OCI-LY1 (cell line): ENCODE data around the gene SORCS3.

Source experiments
- H2AFZ ChIP-seq: fragments of 200-600 bp; sonication (generic), shearing (Covaris generic); 2 replicates; pipeline ENCODE4 v1.6.0; 2014; ENCODE audit warnings: antibody characterized with exemption, mild to moderate bottlenecking, low read length
- H3F3A ChIP-seq: fragments of 200-600 bp; sonication (generic), shearing (Covaris generic); 2 replicates; pipeline ENCODE4 v1.6.0; 2014; ENCODE audit warnings: mild to moderate bottlenecking, antibody characterized with exemption, low read length, moderate library complexity; ENCODE audit not compliant: insufficient read depth
- H3K27ac ChIP-seq: fragments of 200-600 bp; sonication (generic); 2 replicates; pipeline ENCODE4 v1.5.1; 2014; ENCODE audit warnings: low read length, mixed run types, mild to moderate bottlenecking, low read depth; ENCODE audit not compliant: poor library complexity, severe bottlenecking
- H3K27me3 ChIP-seq: fragments of 200-600 bp; sonication (generic); 2 replicates; pipeline ENCODE4 v1.6.0; 2014; ENCODE audit warnings: antibody characterized with exemption, mild to moderate bottlenecking, low read length, moderate library complexity; ENCODE audit not compliant: insufficient read depth
- H3K36me3 ChIP-seq: fragments of 200-600 bp; sonication (generic); 2 replicates; pipeline ENCODE4 v1.6.1; 2014; ENCODE audit warnings: mild to moderate bottlenecking, antibody characterized with exemption, low read length, moderate library complexity, mixed read lengths; ENCODE audit not compliant: insufficient read depth
- H3K4me1 ChIP-seq: fragments of 200-600 bp; sonication (generic); 2 replicates; pipeline ENCODE4 v1.5.1; 2014; ENCODE audit warnings: mild to moderate bottlenecking, low read length, moderate library complexity; ENCODE audit not compliant: insufficient read depth, severe bottlenecking
- H3K4me2 ChIP-seq: fragments of 200-600 bp; sonication (generic), shearing (Covaris generic); 2 replicates; pipeline ENCODE4 v1.6.1; 2014; ENCODE audit warnings: low read length
- H3K4me3 ChIP-seq: fragments of 200-600 bp; sonication (generic); 2 replicates; pipeline ENCODE4 v1.5.1; 2014; ENCODE audit warnings: low read length, low read depth, mild to moderate bottlenecking, mixed read lengths; ENCODE audit not compliant: poor library complexity, severe bottlenecking
- H3K79me2 ChIP-seq: fragments of 200-600 bp; shearing (Covaris generic); 2 replicates; pipeline ENCODE4 v1.6.1; 2016; ENCODE audit warnings: mixed run types, low read length, mixed read lengths; ENCODE audit not compliant: insufficient read depth
- H3K9ac ChIP-seq: fragments of 200-600 bp; sonication (generic), shearing (Covaris generic); 2 replicates; pipeline ENCODE4 v1.6.1; 2014; ENCODE audit warnings: mild to moderate bottlenecking, low read length, mixed read lengths
- H3K9me2 ChIP-seq: fragments of 200-600 bp; sonication (generic), shearing (Covaris generic); 2 replicates; pipeline ENCODE4 v1.6.1; 2014; ENCODE audit warnings: low read depth, mild to moderate bottlenecking, low read length, mixed read lengths
- H3K9me3 ChIP-seq: fragments of 200-600 bp; shearing (Covaris generic); 2 replicates; pipeline ENCODE4 v1.6.1; 2014; ENCODE audit warnings: low read length, mixed read lengths
- H4K20me1 ChIP-seq: fragments of 200-600 bp; sonication (generic), shearing (Covaris generic); 2 replicates; pipeline ENCODE4 v1.6.0; 2016; ENCODE audit warnings: mild to moderate bottlenecking, low read length; ENCODE audit not compliant: insufficient read depth
- CTCF ChIP-seq: fragments of 200-600 bp; sonication (generic), shearing (Covaris generic); IDR thresholded peaks from 2 replicates; pipeline ENCODE4 v1.5.1; 2017; ENCODE audit warnings: mild to moderate bottlenecking, antibody characterized with exemption, low read length, moderate library complexity, mixed read lengths
- EZH2 ChIP-seq: fragments of 200-600 bp; sonication (generic), shearing (Covaris generic); IDR thresholded peaks from 2 replicates; pipeline ENCODE4 v1.8.0; 2017; ENCODE audit warnings: borderline replicate concordance, mixed run types, mild to moderate bottlenecking, antibody characterized with exemption, low read length, moderate library complexity, mixed read lengths

Gene SORCS3

DNA sequence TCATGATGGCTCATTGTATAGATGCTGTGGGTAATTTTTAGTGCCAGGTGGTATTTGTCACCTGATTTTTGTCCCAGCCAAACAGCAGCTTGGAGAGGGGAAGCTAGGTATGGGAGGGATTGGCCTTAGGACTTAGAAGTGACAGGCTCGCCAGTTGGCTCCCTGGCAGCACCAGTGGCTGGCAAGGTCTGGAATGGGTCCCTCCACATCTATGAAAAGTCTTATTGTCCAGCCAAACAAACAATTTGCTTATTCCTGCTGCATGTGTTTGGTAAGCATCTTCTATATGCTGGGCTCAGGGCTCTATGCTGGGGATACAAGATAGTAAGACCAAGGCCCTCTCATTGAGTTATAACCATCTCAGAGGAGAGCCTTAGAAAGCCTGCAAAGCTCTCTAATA is 42.5 kb downstream of the SORCS3 start:
- Histone ChIP-seq H3K4me2 (no peak overlapping the region), H3K4me1 (no peaks in the 10 kb centered on the region), H3K79me2 (no peaks in the 10 kb centered on the region), H3K4me3 (no peak overlapping the region), H3K27me3 (no peaks in the 10 kb centered on the region), H2AFZ (no peak overlapping the region), H3K27ac (no peak overlapping the region), H4K20me1 (no peaks in the 10 kb centered on the region), H3K9me2 (no peaks in the 10 kb centered on the region), H3K36me3 (no peaks in the 10 kb centered on the region), H3K9ac (no peak overlapping the region), H3K9me3 (no peaks in the 10 kb centered on the region), H3F3A (no peaks in the 10 kb centered on the region)
- TF ChIP-seq EZH2 (no peak), CTCF (no peak)

- H2AFZ ChIP-seq, result no peak overlapping the region
- no peaks in the 10 kb centered on the region for H3K9me2 ChIP-seq
- no peaks in the 10 kb centered on the region for H3F3A ChIP-seq
- H3K4me2 ChIP-seq, result no peak overlapping the region
- no peak overlapping the region for H3K27ac ChIP-seq
- H4K20me1 ChIP-seq, result no peaks in the 10 kb centered on the region
- H3K4me1 ChIP-seq, result no peaks in the 10 kb centered on the region
- H3K9me3 ChIP-seq, result no peaks in the 10 kb centered on the region
- no peaks in the 10 kb centered on the region for H3K36me3 ChIP-seq
- no peaks in the 10 kb centered on the region for H3K79me2 ChIP-seq
- no peak overlapping the region for H3K9ac ChIP-seq
- no peak overlapping the region for H3K4me3 ChIP-seq
- TF ChIP-seq EZH2 (no peak), CTCF (no peak)
- no peaks in the 10 kb centered on the region for H3K27me3 ChIP-seq
Measured at GRCh38 chr10:104686829-104687228, 45.7 kb downstream of the SORCS3 start.

- H3K9me3 ChIP-seq, result no peaks in the 10 kb centered on the region
- TF ChIP-seq EZH2, result no peak
- TF ChIP-seq CTCF, result no peak
- H3K4me1 ChIP-seq, result no peaks in the 10 kb centered on the region
Measured at GRCh38 chr10:104688251-104689042, 47.4 kb downstream of the SORCS3 start.

More at GRCh38 chr10:104688251-104689042, 47.4 kb downstream of the SORCS3 start:
- no peak overlapping the region for H3K9ac ChIP-seq
- H3K79me2 ChIP-seq, result no peaks in the 10 kb centered on the region
- no peak overlapping the region for H2AFZ ChIP-seq
- H3K4me2 ChIP-seq, result no peak overlapping the region
- H3K4me3 ChIP-seq, result no peak overlapping the region
- H4K20me1 ChIP-seq, result no peaks in the 10 kb centered on the region
- no peaks in the 10 kb centered on the region for H3K9me2 ChIP-seq
- H3K36me3 ChIP-seq, result no peaks in the 10 kb centered on the region
- no peaks in the 10 kb centered on the region for H3F3A ChIP-seq
- H3K27ac ChIP-seq, result no peak overlapping the region
- H3K27me3 ChIP-seq, result no peaks in the 10 kb centered on the region
